SK-N-SH treated with all-trans-retinoic acid at 6 μM for 48 hours (cell line): ENCODE measurements around the gene LITAF.

Source experiments
- ATAC-seq: fragments of 200-7000 bp; cut with Tn5 transposase; 3 replicates; pipeline ENCODE4 v1.9.1; 2020; ENCODE audit warnings: mild to moderate bottlenecking, moderate library complexity
- ARNTL ChIP-seq: fragments of 450-650 bp; formaldehyde crosslinking; IDR thresholded peaks from 2 replicates; pipeline ENCODE4 v1.5.0; 2020; ENCODE audit warnings: low read depth, mild to moderate bottlenecking, moderate library complexity, borderline replicate concordance
- CSDC2 ChIP-seq: fragments of 250-450 bp; sonication (Bioruptor Pico); IDR thresholded peaks from 2 replicates; pipeline ENCODE4 v1.5.0; 2020; ENCODE audit warnings: mild to moderate bottlenecking, moderate library complexity
- ESRRG ChIP-seq: fragments of 250-450 bp; sonication (Bioruptor Pico); IDR thresholded peaks from 2 replicates; pipeline ENCODE4 v1.6.1; 2021; ENCODE audit warnings: mild to moderate bottlenecking
- GLIS3 ChIP-seq: fragments of 250-450 bp; sonication (Bioruptor Pico); IDR thresholded peaks from 2 replicates; pipeline ENCODE4 v1.5.0; 2020; ENCODE audit warnings: mild to moderate bottlenecking, moderate library complexity
- ISL1 ChIP-seq: fragments of 250-450 bp; sonication (Bioruptor Pico); IDR thresholded peaks from 2 replicates; pipeline ENCODE4 v2.1.2; 2022; ENCODE audit warnings: mild to moderate bottlenecking, moderate library complexity
- OSR1 ChIP-seq: fragments of 250-450 bp; sonication (Bioruptor Pico); IDR thresholded peaks from 2 replicates; pipeline ENCODE4 v1.8.0; 2022; ENCODE audit warnings: moderate library complexity, mild to moderate bottlenecking, inconsistent platforms
- PPARA ChIP-seq: fragments of 250-450 bp; sonication (Bioruptor Pico); IDR thresholded peaks from 2 replicates; pipeline ENCODE4 v1.5.0; 2020; ENCODE audit warnings: mild to moderate bottlenecking, borderline replicate concordance
- RARB ChIP-seq: fragments of 250-450 bp; sonication (Bioruptor Pico); IDR thresholded peaks from 2 replicates; pipeline ENCODE4 v1.8.0; 2021; ENCODE audit warnings: mild to moderate bottlenecking, moderate library complexity
- SNAI2 ChIP-seq: fragments of 250-450 bp; sonication (Bioruptor Pico); IDR thresholded peaks from 2 replicates; pipeline ENCODE4 v1.5.0; 2020; ENCODE audit warnings: mild to moderate bottlenecking, moderate library complexity
- TCF4 ChIP-seq: fragments of 250-450 bp; sonication (Bioruptor Pico); IDR thresholded peaks from 2 replicates; pipeline ENCODE4 v1.8.0; 2021; ENCODE audit warnings: mild to moderate bottlenecking, moderate library complexity, borderline replicate concordance
- TOX ChIP-seq: fragments of 250-450 bp; sonication (Bioruptor Pico); IDR thresholded peaks from 2 replicates; pipeline ENCODE4 v1.8.0; 2021; ENCODE audit warnings: mild to moderate bottlenecking, moderate library complexity, borderline replicate concordance
- ZC3H10 ChIP-seq: fragments of 250-450 bp; sonication (Bioruptor Pico); IDR thresholded peaks from 2 replicates; pipeline ENCODE4 v1.5.1; 2021; ENCODE audit warnings: mild to moderate bottlenecking, moderate library complexity
- ZFP30 ChIP-seq: fragments of 450-650 bp; formaldehyde crosslinking; IDR thresholded peaks from 2 replicates; pipeline ENCODE4 v1.5.0; 2022; ENCODE audit warnings: mild to moderate bottlenecking, moderate library complexity
- ZNF565 ChIP-seq: fragments of 450-650 bp; formaldehyde crosslinking; conservative IDR thresholded peaks from 2 replicates; pipeline ENCODE4 v1.5.0; 2020; ENCODE audit warnings: low read depth, mild to moderate bottlenecking, moderate library complexity
- ZNF70 ChIP-seq: fragments of 450-650 bp; formaldehyde crosslinking; IDR thresholded peaks from 2 replicates; pipeline ENCODE4 v1.5.0; 2020; ENCODE audit warnings: mild to moderate bottlenecking, moderate library complexity
- ZNF8 ChIP-seq: fragments of 450-650 bp; formaldehyde crosslinking; IDR thresholded peaks from 2 replicates; pipeline ENCODE4 v1.5.0; 2020; ENCODE audit warnings: mild to moderate bottlenecking, moderate library complexity
- TF ChIP-seq, protein P1 (sequence below): fragments of 250-450 bp; sonication (Bioruptor Pico); IDR thresholded peaks from 2 replicates; pipeline ENCODE4 v1.5.1; 2020; ENCODE audit warnings: low read depth, mild to moderate bottlenecking, moderate library complexity
- TF ChIP-seq, protein P2 (sequence below): fragments of 250-450 bp; sonication (Bioruptor Pico); IDR thresholded peaks from 2 replicates; pipeline ENCODE4 v1.5.1; 2021; ENCODE audit warnings: mild to moderate bottlenecking, moderate library complexity
- TF ChIP-seq, protein P3 (sequence below): fragments of 250-450 bp; sonication (Bioruptor Pico); IDR thresholded peaks from 2 replicates; pipeline ENCODE4 v1.8.0; 2021; ENCODE audit warnings: low read depth, mild to moderate bottlenecking, moderate library complexity, borderline replicate concordance
- TF ChIP-seq, protein P4 (sequence below): fragments of 250-450 bp; sonication (Bioruptor Pico); IDR thresholded peaks from 2 replicates; pipeline ENCODE4 v1.8.0; 2020; ENCODE audit warnings: mild to moderate bottlenecking, moderate library complexity, borderline replicate concordance

Gene LITAF

DNA sequence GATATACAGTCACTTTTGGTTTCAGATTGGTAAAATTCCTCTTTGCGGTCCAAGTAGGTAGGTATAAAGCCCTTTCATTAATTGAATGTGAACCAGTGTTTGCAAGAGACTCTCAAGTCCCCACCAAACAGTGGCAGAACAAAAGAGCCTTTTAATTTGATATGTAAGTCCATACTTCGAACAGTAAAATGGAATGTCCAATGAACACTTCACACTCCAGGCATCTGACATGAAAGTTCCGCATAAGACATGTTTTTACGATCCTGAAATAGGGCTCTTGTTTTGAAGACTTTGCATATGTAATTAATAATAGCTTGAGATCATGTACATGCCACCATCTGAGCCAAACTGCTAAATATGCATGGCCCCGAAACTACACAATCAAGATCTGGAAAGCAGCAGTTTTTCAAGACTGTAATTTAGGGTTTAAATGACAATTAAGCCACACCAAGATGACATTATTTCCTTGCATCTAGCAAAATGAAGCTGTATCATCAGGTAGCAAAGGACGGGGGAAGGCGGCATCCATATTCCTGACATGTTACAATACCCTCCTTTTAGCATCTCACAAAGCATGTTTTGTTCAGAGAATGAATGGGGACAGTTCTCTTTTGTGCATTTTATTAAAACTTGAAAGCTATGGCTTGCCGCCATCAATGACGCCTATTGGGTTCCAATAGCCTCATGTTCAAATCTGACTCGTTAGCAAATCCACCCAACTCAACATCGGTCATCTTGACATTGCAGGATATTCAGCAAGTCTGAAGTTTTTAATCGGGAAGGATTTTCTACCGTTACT lies 39.4 kb downstream of the LITAF start:
- ATAC-seq: no peak
- TF ChIP-seq, protein P1, sequence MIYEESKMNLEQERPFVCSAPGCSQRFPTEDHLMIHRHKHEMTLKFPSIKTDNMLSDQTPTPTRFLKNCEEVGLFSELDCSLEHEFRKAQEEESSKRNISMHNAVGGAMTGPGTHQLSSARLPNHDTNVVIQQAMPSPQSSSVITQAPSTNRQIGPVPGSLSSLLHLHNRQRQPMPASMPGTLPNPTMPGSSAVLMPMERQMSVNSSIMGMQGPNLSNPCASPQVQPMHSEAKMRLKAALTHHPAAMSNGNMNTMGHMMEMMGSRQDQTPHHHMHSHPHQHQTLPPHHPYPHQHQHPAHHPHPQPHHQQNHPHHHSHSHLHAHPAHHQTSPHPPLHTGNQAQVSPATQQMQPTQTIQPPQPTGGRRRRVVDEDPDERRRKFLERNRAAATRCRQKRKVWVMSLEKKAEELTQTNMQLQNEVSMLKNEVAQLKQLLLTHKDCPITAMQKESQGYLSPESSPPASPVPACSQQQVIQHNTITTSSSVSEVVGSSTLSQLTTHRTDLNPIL (CRISPR knock-in tag): no peak
- no peak for TF ChIP-seq SNAI2 (CRISPR knock-in tag)
- no peak for TF ChIP-seq TCF4 (CRISPR knock-in tag)
- TF ChIP-seq ZNF70 (CRISPR knock-in tag): no peak

DNA sequence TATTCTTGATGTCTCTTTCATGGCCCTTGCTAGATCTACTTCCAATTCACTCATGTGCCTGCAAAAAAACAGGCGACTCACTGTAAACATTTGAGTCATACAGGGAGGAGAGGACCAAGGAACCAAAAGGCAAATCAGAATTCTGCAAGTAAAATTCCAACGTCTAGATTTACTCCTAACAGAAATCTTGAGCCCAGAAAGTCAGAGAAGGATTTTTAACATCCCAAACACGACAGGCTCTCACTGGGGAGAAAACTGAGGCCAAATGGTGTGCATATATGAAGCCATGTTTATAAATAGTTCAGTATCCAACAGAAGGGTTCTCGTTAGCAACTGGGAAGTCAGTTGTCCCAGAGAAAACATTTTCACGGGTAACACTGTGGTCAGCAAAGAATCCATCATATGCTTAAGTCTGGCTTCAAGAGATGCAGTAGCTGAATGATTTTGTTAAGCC lies 40.1 kb downstream of the LITAF start:
- TF ChIP-seq RARB (no peak), PPARA (no peak), ZFP30 (CRISPR knock-in tag) (no peak), TCF4 (CRISPR knock-in tag) (no peak), ZC3H10 (no peak), ZNF70 (CRISPR knock-in tag) (no peak), ZNF8 (CRISPR knock-in tag) (no peak), GLIS3 (no peak), CSDC2 (no peak), TOX (CRISPR knock-in tag) (no peak), ISL1 (no peak), OSR1 (CRISPR knock-in tag) (no peak), ARNTL (CRISPR knock-in tag) (no peak), ZNF565 (CRISPR knock-in tag) (no peak), ESRRG (CRISPR knock-in tag) (no peak)
- TF ChIP-seq, protein P2, sequence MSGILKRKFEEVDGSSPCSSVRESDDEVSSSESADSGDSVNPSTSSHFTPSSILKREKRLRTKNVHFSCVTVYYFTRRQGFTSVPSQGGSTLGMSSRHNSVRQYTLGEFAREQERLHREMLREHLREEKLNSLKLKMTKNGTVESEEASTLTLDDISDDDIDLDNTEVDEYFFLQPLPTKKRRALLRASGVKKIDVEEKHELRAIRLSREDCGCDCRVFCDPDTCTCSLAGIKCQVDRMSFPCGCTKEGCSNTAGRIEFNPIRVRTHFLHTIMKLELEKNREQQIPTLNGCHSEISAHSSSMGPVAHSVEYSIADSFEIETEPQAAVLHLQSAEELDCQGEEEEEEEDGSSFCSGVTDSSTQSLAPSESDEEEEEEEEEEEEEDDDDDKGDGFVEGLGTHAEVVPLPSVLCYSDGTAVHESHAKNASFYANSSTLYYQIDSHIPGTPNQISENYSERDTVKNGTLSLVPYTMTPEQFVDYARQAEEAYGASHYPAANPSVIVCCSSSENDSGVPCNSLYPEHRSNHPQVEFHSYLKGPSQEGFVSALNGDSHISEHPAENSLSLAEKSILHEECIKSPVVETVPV (CRISPR knock-in tag): no peak
- TF ChIP-seq, protein P3, sequence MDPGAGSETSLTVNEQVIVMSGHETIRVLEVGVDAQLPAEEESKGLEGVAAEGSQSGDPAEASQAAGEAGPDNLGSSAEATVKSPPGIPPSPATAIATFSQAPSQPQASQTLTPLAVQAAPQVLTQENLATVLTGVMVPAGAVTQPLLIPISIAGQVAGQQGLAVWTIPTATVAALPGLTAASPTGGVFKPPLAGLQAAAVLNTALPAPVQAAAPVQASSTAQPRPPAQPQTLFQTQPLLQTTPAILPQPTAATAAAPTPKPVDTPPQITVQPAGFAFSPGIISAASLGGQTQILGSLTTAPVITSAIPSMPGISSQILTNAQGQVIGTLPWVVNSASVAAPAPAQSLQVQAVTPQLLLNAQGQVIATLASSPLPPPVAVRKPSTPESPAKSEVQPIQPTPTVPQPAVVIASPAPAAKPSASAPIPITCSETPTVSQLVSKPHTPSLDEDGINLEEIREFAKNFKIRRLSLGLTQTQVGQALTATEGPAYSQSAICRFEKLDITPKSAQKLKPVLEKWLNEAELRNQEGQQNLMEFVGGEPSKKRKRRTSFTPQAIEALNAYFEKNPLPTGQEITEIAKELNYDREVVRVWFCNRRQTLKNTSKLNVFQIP (CRISPR knock-in tag): no peak
- TF ChIP-seq, protein P1 (CRISPR knock-in tag): no peak
- TF ChIP-seq, all 23 proteins: peak for 0

DNA sequence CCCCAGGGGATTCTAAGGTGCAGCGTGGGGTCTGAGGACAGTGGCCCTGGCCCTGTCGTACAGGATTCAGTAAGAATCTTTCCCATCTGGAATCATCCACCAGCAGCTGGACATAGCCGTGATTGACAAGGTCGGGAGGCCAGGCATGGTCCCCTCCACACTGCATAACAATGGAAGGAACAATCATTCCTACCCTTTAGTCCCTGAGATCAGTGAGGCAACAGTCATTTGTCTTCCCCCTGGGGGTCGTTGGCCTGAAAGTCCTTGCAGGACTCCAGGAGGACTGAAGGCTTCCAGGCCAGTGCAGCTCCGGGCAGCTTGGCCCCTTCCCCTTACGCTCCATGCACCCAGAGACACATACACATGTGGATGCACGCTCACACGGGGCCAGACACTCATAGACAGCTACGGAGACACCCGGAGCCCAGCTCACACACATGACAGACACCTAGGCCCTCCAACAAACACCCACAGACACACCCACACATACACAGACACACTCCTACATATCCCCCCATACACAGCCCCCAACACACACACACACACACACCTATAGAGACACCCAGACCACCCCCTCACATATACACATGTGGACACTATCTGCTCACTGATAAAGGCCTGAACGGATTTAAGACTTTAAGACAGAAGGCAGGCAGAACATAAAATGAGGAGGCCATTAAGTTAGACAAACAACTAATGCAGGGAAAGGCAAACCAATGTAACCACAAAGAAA lies 42.9 kb downstream of the LITAF start:
- ATAC-seq: no peak
- TF ChIP-seq, protein P4, sequence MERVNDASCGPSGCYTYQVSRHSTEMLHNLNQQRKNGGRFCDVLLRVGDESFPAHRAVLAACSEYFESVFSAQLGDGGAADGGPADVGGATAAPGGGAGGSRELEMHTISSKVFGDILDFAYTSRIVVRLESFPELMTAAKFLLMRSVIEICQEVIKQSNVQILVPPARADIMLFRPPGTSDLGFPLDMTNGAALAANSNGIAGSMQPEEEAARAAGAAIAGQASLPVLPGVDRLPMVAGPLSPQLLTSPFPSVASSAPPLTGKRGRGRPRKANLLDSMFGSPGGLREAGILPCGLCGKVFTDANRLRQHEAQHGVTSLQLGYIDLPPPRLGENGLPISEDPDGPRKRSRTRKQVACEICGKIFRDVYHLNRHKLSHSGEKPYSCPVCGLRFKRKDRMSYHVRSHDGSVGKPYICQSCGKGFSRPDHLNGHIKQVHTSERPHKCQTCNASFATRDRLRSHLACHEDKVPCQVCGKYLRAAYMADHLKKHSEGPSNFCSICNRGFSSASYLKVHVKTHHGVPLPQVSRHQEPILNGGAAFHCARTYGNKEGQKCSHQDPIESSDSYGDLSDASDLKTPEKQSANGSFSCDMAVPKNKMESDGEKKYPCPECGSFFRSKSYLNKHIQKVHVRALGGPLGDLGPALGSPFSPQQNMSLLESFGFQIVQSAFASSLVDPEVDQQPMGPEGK (CRISPR knock-in tag): no peak
- TF ChIP-seq, protein P1 (CRISPR knock-in tag): no peak
- TF ChIP-seq ISL1 (no peak), ESRRG (CRISPR knock-in tag) (no peak), ARNTL (CRISPR knock-in tag) (no peak)
- TF ChIP-seq, protein P2 (CRISPR knock-in tag): no peak
- TF ChIP-seq, all 23 proteins: peak for 0

More for the DNA sequence above, 40.1 kb downstream of the LITAF start:
- no peak for ATAC-seq
